GM18951 (cell line): ENCODE measurements around the gene CEP72.

Source experiments
- POLR2A ChIP-seq: IDR thresholded peaks from 4 replicates; pipeline ENCODE4 v1.6.1; 2011; ENCODE audit warnings: mild to moderate bottlenecking; ENCODE audit not compliant: insufficient read length, insufficient read depth; ENCODE audit errors: extremely low read depth
- in situ Hi-C: fragments of 300-500 bp; cut with MboI; formaldehyde crosslinking; loops from one replicate; pipeline ENCODE4 v1.12.0; 2022; ENCODE audit warnings: low sequenced_read_pairs, mixed read lengths, inconsistent platforms; ENCODE audit not compliant: unreplicated experiment

The CEP72 gene

DNA sequence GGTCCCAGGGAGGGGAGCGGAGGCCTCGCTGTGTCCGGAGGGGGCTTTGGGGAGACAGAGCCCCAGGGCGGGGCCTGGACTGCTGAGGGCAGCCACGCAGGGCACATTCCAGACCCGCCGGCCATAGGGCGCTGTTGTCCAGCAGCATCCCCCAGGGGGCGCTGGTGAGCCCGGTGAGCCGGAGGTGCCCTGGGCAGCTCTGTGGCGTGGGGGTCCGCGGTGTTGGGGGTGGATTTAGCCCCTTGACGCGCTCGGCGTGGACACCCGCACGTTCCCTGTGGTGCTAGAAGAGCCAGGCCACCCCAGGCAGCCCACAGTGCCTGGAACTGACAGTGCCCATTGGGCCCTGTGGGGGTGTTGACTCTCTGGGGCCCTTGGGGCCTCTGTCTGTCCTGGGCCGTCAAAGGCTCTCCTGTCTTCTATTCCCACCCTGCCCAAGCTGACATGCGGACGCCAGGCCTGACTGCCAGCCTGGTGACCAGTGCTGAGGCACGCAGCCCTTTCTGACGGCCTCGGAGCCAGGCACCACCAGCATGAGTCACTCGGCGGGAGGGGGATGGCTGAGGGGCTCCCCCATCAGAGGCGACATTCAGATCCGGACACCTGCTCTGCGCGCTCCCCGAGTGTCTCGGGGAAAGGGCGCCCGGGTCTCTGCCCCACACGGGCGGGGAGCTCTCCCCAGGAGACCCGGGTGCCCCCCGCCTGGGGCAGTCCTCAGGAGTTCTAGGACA, 57.1 kb downstream of the CEP72 start:
- TF ChIP-seq POLR2A = no peak
- in situ Hi-C loops = no loop called here

GRCh38 chr5:669842-670395, 57.8 kb downstream of the CEP72 start:
- TF ChIP-seq POLR2A = no peak
- in situ Hi-C loops = no loop called here

- in situ Hi-C loops = no loop called here
- TF ChIP-seq POLR2A = no peak
These were observed 58.5 kb downstream of the CEP72 start for GRCh38 chr5:670396-671270.

- in situ Hi-C loops = no loop called here
- no peak for TF ChIP-seq POLR2A
These were observed 59.6 kb downstream of the CEP72 start for GRCh38 chr5:671459-672328.

DNA sequence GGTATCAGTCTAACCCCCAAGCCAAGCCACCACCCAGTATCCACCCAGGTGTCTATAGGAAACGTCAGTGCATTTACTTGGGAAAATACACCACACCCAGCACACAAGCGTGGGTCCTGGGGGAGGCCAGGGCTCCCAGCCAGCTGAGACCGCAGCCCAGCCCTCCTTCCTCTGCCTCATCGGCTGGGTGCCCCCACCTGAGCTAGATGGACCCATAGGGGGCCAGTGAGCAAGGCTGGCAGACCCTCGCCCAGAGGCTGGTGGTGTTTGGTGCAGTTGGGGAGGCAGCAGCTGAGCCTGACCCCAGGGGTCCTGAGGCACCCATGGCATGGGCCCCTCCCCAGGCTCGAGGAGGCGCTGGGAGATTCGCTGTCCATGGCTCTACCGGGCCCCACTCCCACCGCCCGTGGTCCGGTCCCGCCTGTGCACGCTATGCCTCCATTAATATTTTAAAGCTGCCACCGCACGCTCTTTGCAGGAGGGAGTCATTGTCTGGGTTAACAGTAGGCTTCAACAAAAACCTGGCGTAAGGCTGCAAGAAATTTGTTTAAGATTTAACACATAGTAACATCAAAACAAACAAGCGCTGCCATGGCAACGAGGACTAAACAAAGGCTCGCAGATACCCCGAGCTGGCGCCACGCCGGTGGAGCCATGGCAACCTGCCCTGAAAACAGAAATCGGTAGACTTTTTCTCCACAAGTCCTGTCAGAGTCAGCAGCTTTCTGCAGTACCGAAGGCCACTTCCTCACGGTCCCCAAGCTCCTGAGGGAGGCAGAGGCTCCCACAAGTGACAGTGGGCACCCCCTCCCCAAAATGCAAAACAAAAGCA, 60.4 kb downstream of the CEP72 start:
- in situ Hi-C loops = no loop called here
- no peak for TF ChIP-seq POLR2A

- in situ Hi-C loops = no loop called here
- no peak for TF ChIP-seq POLR2A
These were observed 61.2 kb downstream of the CEP72 start for GRCh38 chr5:673161-673830.

- TF ChIP-seq POLR2A = no peak
- in situ Hi-C loops = no loop called here
These were observed 61.9 kb downstream of the CEP72 start for GRCh38 chr5:673831-674629.

DNA sequence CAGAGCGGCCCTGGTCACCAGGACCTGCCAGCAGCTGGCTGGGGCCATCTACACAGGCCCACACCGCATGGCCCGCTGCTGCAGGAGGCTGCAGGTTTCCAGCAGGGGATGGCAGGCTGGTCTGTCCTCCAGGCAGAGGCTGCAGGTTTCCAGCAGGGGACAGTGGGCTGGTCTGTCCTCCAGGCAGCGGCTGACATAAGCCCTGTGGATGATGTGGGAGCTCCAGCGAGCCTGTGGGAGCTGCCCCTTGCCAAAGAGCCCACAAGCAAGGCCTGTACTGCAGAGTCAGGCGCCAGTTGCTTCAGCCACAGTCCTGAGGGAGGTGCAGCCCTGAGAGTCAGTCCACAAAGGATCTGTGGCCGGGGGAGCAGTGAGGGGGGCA, 62.5 kb downstream of the CEP72 start:
- TF ChIP-seq POLR2A = no peak
- in situ Hi-C loops = no loop called here

- no peak for TF ChIP-seq POLR2A
- in situ Hi-C loops = no loop called here
These were observed 63.2 kb downstream of the CEP72 start for GRCh38 chr5:675111-675870.

- TF ChIP-seq POLR2A = no peak
These were observed 63.9 kb downstream of the CEP72 start for GRCh38 chr5:675871-676698.

DNA sequence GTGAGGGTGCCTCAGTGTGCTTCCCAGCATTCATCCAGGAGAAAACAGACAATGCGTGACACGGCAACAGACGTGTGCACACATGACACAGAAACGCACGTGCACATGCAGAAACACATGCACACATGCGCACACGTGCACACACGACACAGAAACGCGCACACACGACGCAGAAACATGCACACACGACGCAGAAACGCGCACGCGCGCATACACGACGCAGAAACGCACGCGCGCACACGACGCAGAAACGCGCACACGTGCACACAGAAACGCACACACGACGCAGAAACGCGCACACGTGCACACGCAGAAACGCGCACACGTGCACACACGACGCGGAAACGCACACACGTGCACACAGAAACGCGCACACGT, 64.5 kb downstream of the CEP72 start:
- in situ Hi-C loops = no loop called here
- TF ChIP-seq POLR2A = no peak

More at GRCh38 chr5:675871-676698, 63.9 kb downstream of the CEP72 start:
- in situ Hi-C loops = no loop called here
